ENCODE data around the gene KLHL26. TPM values are rescaled to one million over a fixed set of nuclear protein-coding genes. Genes with fewer than 3 reads are reported as not detected.

The KLHL26 gene
- total RNA-seq, 6 experiments from 2014 or later: 3.6 to 9.3 (median 7.4) TPM

DNA sequence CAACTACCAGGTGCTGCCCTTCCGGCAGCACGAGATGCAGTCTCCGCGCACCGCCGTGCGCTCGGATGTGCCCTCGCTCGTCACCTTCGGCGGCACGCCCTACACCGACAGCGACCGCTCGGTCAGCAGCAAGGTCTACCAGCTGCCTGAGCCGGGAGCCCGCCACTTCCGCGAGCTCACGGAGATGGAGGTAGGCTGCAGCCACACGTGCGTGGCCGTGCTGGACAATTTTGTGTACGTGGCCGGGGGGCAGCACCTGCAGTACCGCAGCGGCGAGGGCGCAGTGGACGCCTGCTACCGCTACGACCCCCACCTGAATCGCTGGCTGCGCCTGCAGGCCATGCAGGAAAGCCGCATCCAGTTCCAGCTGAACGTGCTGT, 31.4 kb downstream of the KLHL26 start:
- no peaks in the 10 kb centered on the region for H3K9me3 Mint-ChIP-seq
- DNase-seq: no peak
- TF ChIP-seq CTCF (IDR thresholded peaks at IDR 0.05): no peak
- no peak overlapping the region for H3K27ac Mint-ChIP-seq
- no peak overlapping the region for H3K4me3 Mint-ChIP-seq
- peaks cover 5% of the 10 kb centered on the region for H3K27me3 Mint-ChIP-seq (ENCODE audit: insufficient read depth)
- H3K36me3 Mint-ChIP-seq (ENCODE audit: low read depth): peaks cover 10% of the 10 kb centered on the region; the same call in 1 of the 2 replicates
- peaks cover 13% of the 10 kb centered on the region for H3K4me1 Mint-ChIP-seq (ENCODE audit: low read depth)

- DNase-seq: no peak
- H3K27ac Mint-ChIP-seq: no peak overlapping the region
Measured at GRCh38 chr19:18668744-18669523, 32.1 kb downstream of the KLHL26 start.

GRCh38 chr19:18669524-18669817, 32.6 kb downstream of the KLHL26 start:
- peaks cover 5% of the 10 kb centered on the region for H3K27me3 Mint-ChIP-seq (ENCODE audit: insufficient read depth)
- no peak overlapping the region for H3K4me3 Mint-ChIP-seq
- H3K4me1 Mint-ChIP-seq (ENCODE audit: low read depth): peaks cover 9% of the 10 kb centered on the region; the same call in 1 of the 2 replicates
- no peaks in the 10 kb centered on the region for H3K9me3 Mint-ChIP-seq
- no peak for TF ChIP-seq CTCF (IDR thresholded peaks at IDR 0.05)
- no peak for DNase-seq
- no peak overlapping the region for H3K27ac Mint-ChIP-seq
- H3K36me3 Mint-ChIP-seq (ENCODE audit: low read depth): peaks cover 10% of the 10 kb centered on the region; the same call in 1 of the 2 replicates

More at GRCh38 chr19:18668744-18669523, 32.1 kb downstream of the KLHL26 start:
- Mint-ChIP-seq H3K4me3 (no peak overlapping the region), H3K4me1 (ENCODE audit: low read depth) (peaks cover 9% of the 10 kb centered on the region; the same call in 1 of the 2 replicates), H3K36me3 (ENCODE audit: low read depth) (peaks cover 10% of the 10 kb centered on the region; the same call in 1 of the 2 replicates), H3K9me3 (no peaks in the 10 kb centered on the region), H3K27me3 (ENCODE audit: insufficient read depth) (peaks cover 5% of the 10 kb centered on the region)
- no peak for TF ChIP-seq CTCF (IDR thresholded peaks at IDR 0.05)

DNA sequence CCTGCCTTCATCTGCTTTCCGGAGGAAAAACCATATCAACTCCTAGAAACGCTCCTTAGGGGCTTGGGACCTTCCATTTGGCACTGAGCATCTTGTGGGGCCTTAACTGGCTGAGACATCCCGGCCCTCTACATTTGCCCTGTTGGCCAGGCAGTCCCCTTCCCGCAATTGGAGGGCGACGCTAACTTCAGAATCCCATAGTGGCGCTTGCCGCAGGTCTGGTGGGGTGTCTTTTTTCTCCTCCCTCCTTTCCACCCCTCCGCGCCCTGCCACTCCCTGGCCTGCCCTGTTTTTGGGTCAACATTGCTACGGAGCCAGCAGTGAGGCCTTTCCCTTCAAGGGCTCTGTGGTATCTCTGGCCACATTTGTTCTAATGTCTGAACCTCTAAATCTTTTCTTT, 33.1 kb downstream of the KLHL26 start:
- DNase-seq: no peak
- H3K27me3 Mint-ChIP-seq (ENCODE audit: insufficient read depth): peaks cover 5% of the 10 kb centered on the region
- no peak overlapping the region for H3K4me3 Mint-ChIP-seq
- peaks cover 10% of the 10 kb centered on the region; the same call in 1 of the 2 replicates for H3K36me3 Mint-ChIP-seq (ENCODE audit: low read depth)
- H3K27ac Mint-ChIP-seq: no peak overlapping the region; the same call in 1 of the 2 replicates
- no peaks in the 10 kb centered on the region for H3K9me3 Mint-ChIP-seq
- TF ChIP-seq CTCF (IDR thresholded peaks at IDR 0.05): no peak
- H3K4me1 Mint-ChIP-seq (ENCODE audit: low read depth): peaks cover 9% of the 10 kb centered on the region; the same call in 1 of the 2 replicates

GRCh38 chr19:18670312-18670711, 33.5 kb downstream of the KLHL26 start:
- H3K27me3 Mint-ChIP-seq (ENCODE audit: insufficient read depth): peaks cover 5% of the 10 kb centered on the region
- DNase-seq: no peak
- H3K9me3 Mint-ChIP-seq: no peaks in the 10 kb centered on the region
- no peak for TF ChIP-seq CTCF (IDR thresholded peaks at IDR 0.05)
- H3K36me3 Mint-ChIP-seq (ENCODE audit: low read depth): peaks cover 10% of the 10 kb centered on the region; the same call in 1 of the 2 replicates
- no peak overlapping the region for H3K4me3 Mint-ChIP-seq
- peaks cover 9% of the 10 kb centered on the region; the same call in 1 of the 2 replicates for H3K4me1 Mint-ChIP-seq (ENCODE audit: low read depth)
- H3K27ac Mint-ChIP-seq: no peak overlapping the region
